ENCODE measurements around the gene JAML. TPM values are rescaled to one million over a fixed set of nuclear protein-coding genes. Genes with fewer than 3 reads are reported as not detected.

JAML gene
- total RNA-seq, 1 donor from 2014 or later, result not detected

GRCh38 chr11:118227865-118228785 lies 3.3 kb upstream of the JAML start:
- no peak overlapping the region for H3K4me3 ChIP-seq (ENCODE audit: low read depth, low read length)
- TF ChIP-seq, protein P1, sequence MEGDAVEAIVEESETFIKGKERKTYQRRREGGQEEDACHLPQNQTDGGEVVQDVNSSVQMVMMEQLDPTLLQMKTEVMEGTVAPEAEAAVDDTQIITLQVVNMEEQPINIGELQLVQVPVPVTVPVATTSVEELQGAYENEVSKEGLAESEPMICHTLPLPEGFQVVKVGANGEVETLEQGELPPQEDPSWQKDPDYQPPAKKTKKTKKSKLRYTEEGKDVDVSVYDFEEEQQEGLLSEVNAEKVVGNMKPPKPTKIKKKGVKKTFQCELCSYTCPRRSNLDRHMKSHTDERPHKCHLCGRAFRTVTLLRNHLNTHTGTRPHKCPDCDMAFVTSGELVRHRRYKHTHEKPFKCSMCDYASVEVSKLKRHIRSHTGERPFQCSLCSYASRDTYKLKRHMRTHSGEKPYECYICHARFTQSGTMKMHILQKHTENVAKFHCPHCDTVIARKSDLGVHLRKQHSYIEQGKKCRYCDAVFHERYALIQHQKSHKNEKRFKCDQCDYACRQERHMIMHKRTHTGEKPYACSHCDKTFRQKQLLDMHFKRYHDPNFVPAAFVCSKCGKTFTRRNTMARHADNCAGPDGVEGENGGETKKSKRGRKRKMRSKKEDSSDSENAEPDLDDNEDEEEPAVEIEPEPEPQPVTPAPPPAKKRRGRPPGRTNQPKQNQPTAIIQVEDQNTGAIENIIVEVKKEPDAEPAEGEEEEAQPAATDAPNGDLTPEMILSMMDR (conservative IDR thresholded peaks at IDR 0.05; ENCODE audit: low read depth, low read length), result no peak
- DNase-seq (ENCODE audit: low read depth), result no peak

- no peak for DNase-seq (ENCODE audit: low read depth)
- TF ChIP-seq, protein P1 (conservative IDR thresholded peaks at IDR 0.05; ENCODE audit: low read depth, low read length), result no peak
- no peak overlapping the region for H3K4me3 ChIP-seq (ENCODE audit: low read depth, low read length)
These were observed 2.0 kb upstream of the JAML start for GRCh38 chr11:118226781-118227180.

DNA sequence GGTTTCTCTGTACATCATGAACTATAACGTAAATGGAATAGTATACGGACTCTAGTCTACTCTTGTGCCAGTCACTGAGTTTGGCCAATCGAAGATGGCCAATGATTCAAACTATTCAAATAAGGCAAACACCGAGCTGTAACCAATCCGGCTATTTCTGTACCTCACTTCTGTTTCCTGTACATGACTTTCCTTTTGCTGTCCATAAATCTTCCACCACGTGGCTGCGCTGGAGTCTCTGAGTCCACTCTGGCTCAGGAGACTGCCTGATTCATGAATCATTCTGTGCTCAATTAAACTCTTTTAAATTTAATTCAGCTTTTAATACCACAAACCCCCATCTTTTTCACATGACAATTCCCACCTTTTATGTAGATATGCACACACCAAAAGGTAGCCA lies 1.5 kb upstream of the JAML start:
- H3K4me3 ChIP-seq (ENCODE audit: low read depth, low read length), result no peak overlapping the region
- TF ChIP-seq, protein P1 (conservative IDR thresholded peaks at IDR 0.05; ENCODE audit: low read depth, low read length), result no peak
- no peak for DNase-seq (ENCODE audit: low read depth)

DNA sequence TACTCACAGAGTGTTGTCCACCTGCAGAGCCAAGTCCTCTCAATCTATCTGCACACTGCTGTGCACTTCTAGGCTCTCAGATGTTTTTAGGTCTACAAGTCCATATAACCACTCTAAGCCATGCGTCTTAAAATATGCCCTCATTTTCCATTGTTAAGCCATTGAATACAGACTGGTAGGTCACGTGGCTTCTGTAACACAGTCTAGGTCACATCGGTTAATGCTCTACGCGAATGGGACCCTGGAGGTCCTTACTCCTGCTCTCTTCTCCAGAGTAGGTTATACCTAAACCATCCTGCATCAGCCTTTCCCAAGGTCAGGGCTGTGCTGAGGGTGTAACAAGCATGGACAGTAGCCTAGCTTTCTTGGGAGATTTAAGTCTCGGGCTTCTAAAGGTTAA lies 819 bp downstream of the JAML start:
- TF ChIP-seq, protein P1 (conservative IDR thresholded peaks at IDR 0.05; ENCODE audit: low read depth, low read length), result no peak
- no peak for DNase-seq (ENCODE audit: low read depth)
- no peak overlapping the region for H3K4me3 ChIP-seq (ENCODE audit: low read depth, low read length)

DNA sequence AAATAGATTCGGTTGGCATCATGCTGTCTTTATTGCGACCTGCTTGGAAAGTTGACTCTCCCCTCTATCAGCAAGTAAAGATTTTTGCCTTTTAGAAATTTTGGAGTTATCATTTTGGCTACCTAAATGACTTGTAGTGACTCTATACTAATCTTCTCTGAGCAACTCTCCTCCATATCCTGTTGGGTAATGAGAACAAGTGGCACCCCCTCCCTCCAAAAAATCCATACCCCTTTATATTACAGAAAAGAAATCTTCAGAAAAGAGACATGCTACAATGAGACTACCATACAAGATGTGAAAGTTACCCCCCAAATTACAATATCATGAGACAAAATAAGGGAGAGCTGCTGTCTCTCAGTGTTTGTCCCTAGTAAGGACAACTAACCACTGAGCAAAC lies 1.2 kb downstream of the JAML start:
- TF ChIP-seq, protein P1 (conservative IDR thresholded peaks at IDR 0.05; ENCODE audit: low read depth, low read length), result no peak
- DNase-seq (ENCODE audit: low read depth), result no peak

DNA sequence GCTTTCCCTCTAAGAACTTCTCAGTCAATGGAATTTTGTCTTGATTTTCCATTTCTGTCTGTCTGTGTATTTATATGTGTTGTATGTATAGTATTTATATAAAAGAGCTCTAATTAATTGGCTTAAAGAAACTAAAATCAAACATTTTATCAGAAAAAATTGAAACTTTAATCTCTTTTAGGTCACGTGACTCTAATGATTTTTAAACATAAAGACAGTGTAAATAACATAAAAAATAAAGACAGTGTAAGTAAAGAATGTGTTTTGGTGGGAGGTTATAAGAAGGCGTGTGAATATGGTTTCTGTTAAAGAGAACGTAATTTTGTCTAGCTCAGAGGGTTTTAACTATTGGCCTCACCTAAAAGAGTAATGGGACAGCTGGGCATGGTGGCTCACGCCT lies 2.4 kb downstream of the JAML start:
- TF ChIP-seq, protein P1 (conservative IDR thresholded peaks at IDR 0.05; ENCODE audit: low read depth, low read length), result no peak
- no peak for DNase-seq (ENCODE audit: low read depth)

More for the DNA sequence above, 1.2 kb downstream of the JAML start:
- H3K4me3 ChIP-seq (ENCODE audit: low read depth, low read length), result no peak overlapping the region

GRCh38 chr11:118221419-118221818 lies 3.4 kb downstream of the JAML start:
- DNase-seq (ENCODE audit: low read depth), result no peak
- TF ChIP-seq, protein P1 (conservative IDR thresholded peaks at IDR 0.05; ENCODE audit: low read depth, low read length), result no peak
- H3K4me3 ChIP-seq (ENCODE audit: low read depth, low read length), result no peak overlapping the region

More for the DNA sequence above, 2.4 kb downstream of the JAML start:
- no peak overlapping the region for H3K4me3 ChIP-seq (ENCODE audit: low read depth, low read length)

Data from epithelial cell of proximal tubule (primary cell).